ENCODE measurements around the gene RAB34.
"Not testable (repeated sequence)": the region's sequence is repeated elsewhere in the genome, so short reads cannot be mapped to it uniquely, and the experiment has no call there.

Gene RAB34

GRCh38 chr17:28745786-28746411 is 28.2 kb upstream of the RAB34 start:
- DNase-seq = no peak

DNA sequence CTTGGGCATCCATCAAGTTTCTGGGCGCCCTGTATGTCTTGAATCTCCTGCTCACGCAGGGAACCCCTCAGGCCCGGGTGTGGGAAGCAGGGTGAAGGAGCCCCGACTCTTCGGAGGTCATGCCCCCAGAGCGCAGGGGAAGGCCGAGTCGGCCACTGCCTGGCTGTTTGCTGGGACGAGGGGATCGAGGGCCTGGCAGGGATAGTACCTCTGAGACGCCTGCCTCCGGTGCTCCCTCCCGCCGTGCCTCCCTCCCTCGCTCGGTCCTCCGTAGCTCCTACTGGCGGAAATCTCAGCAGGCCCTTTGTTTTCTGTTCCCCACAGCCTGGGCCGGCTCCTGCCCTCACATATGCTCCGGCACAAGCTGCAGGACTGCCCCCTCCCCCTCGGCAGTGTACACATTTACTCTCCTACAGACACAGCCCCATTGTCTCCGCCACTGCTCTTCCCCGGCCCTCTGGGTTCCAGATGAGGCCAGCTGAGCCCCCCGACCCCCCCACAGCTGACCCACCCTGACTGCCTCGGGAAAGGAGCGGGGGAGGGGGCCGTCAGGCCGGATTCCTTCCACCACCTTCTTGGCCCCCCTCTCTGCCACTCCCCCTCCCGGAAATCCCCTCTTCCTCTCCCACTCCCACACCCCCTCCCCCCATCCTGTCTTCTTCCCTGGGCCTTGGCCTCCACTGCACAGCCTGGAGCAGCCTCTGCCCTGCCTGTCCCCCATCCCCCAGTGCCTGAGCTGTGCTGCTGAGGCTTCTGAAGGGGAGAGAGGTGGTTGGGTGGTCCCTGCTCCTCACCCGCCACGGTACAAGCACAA is 27.5 kb upstream of the RAB34 start:
- DNase-seq = peak; percentile 50

DNA sequence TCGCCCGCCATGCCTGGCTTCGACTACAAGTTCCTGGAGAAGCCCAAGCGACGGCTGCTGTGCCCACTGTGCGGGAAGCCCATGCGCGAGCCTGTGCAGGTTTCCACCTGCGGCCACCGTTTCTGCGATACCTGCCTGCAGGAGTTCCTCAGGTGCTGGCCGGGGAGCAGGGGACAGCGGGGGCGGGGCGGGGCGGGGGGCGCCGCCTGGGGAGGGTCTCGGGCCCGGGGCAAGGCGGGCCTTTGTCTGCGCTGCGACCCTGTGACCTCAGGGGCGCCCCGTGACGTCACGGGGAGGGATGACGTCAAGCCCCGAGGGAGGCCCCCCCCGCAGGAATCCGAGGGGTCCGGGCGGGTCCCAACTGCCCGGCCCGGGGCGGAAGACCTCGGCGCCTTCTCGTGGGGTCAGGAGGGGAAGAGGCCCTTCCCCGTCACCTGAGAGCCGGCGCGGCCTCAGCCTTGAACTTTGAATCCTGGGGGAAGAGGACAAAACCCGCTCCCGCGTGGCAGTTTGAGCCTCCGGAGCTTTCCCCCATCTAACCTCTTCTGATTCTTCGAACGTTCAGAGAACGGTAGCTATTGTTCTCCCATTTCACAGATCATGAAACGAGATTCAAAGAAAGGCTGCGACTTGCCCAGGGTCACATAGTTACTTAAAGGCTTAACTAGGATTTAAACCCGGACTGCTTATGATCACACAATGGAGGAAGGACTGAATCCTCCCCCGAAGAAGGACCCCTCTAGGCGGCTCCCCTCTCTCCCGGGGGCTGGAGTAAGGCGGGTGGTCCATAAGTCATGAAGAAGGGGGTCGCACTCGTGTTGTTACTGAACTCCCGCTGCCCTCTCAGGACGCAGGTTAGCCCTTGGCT is 26.7 kb upstream of the RAB34 start:
- DNase-seq = peak; percentile 78

DNA sequence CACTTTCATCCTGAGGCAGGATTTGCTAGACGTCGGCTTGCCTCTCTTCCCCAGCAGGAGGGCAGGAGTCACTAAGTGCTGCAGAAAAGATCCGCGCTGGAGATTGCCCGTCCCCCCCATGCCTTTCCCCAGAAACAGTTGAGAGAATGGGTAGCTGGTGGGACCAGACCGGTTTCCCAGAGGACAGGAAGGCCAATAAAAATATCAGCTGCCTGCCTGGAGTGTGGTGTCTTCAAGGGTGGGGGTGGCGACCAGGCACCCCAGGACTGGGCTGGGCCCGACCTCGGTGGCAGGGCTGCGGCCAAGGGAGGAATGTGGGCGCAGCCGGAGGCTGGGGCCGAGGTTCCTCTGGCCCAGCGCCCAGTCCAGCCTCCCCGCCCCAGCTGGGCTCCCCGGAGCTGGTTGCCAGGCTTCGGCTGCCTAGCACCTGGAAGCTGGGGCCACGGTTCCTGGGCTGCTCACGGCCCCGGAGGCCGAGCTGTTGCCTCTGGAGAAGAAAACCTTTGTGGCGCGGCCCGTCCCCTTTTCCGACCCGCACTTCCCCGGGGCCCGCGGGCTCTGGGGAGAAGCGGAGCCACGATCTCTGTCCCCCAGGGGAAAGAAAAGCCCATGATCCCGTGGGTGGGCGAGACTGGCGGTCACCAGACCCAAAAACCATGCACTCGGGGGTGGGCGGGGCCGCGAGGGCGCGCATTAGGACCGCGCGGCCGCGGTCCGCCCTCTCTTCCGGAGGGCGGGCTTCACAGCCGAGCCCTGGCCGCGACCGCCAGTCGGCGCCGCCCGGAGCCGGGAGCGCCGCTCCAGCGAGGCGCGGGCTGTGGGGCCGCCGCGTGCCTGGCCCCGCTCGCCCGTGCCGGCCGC is 25.8 kb upstream of the RAB34 start, which contains the start of gene TRAF4:
TRAF4 (plus strand) TSS at position 769 of the 861 bp plus-strand sequence. CDS start 102 bp downstream, outside the sequence.
- peak; percentile 84 for DNase-seq

- DNase-seq = no peak
These were observed 24.0 kb upstream of the RAB34 start for GRCh38 chr17:28741358-28742349.

- no peak for DNase-seq
These were observed 23.0 kb upstream of the RAB34 start for GRCh38 chr17:28740406-28741357.

DNA sequence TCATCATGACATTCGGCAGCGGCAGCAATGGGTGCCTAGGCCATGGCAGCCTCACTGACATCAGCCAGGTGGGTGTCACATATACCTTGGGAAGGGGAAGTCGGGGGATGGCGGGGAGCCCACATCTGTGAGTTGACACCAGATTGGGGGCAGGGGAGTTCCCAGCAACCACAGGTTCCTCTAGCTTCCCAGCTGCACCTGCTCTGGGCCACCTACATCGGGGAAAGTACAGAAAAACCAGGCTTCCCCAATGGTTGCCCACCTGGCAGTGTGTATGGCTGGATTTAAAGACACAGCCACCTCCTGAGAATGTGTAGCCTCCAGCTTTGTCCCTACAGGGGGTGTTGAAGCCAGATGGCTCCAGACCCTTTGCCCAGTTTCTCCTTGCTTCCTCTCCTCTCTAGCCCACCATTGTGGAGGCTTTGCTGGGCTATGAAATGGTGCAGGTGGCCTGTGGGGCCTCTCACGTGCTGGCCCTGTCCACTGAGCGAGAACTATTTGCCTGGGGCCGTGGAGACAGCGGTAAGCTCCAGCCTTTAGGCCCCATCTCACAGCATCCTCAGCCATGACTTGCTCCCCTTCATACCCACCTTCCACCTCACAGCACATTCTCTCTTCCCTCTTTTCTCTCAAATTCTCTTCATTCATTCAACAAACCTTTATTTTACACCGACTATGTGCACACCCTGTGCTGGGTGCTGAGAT is 21.2 kb upstream of the RAB34 start:
- DNase-seq = no peak

- no peak for DNase-seq
These were observed 20.4 kb upstream of the RAB34 start for GRCh38 chr17:28737770-28738679.

DNA sequence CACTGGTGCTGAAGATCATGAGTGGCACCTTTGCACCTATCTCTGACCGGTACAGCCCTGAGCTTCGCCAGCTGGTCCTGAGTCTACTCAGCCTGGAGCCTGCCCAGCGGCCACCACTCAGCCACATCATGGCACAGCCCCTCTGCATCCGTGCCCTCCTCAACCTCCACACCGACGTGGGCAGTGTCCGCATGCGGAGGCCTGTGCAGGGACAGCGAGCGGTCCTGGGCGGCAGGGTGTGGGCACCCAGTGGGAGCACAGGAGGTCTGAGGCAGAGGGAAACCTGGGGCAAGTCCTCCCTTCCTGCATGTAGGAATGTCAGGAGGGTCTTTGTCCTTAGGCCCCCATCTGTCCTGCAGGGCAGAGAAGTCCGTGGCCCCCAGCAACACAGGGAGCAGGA is 19.6 kb upstream of the RAB34 start:
- DNase-seq = no peak

GRCh38 chr17:28735913-28736769 is 18.5 kb upstream of the RAB34 start:
- DNase-seq = not testable (repeated sequence)

DNA sequence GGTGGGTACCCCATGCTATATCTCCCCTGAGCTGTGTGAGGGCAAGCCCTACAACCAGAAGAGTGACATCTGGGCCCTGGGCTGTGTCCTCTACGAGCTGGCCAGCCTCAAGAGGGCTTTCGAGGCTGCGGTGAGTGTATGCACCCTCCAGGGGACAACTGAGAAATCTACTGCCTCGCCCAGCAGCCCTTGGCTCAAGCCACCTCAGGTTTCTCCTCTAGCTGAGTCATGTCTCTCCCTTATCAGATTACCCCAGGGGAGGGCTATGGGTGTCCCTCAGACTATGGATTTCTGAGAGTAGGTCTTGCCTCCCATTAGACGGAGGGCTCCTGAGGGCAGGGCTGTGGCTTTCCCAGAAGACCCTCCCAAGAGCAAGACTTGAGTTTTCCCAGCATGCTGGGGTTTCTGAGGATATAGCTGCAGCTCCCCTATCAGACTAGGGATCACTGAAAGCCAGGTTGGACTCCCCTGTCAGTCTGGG is 17.6 kb upstream of the RAB34 start:
- no peak for DNase-seq

GRCh38 chr17:28734712-28735241 is 17.1 kb upstream of the RAB34 start:
- no peak for DNase-seq

DNA sequence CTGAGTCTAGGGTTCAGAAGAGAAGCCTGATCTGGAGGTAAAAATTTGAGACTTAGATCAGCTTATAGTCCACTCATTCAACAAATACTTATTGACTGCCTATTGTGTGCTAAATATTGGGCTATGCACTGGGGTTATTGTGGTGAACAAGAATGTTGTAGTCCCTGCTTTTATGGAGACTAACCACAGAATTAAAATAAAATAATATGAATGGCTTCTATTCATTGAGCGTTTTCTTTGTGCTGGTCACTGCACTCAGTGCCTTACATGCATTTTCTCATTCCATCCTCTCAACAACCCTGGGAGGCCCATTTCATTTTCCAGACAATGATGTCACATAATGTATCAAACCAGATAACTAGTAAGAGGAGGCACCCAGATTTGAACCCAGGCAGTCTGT is 15.7 kb upstream of the RAB34 start:
- DNase-seq = no peak

DNA sequence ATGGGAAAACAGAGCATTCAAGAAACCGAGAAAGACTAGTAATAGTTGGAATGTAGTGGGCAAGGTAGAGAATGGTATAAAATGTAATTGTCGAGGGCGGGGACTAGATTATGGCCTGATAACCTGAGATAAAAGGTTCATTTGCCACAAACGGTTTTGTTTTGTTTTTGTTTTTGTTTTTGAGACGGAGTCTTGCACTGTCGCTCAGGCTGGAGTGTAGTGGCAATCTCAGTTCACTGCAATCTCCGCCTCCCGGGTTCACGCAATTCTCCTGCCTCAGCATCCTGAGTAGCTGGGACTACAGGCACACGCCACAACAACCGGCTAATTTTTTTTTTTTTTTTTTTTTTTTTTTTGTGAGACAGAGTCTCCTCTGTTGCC is 12.3 kb upstream of the RAB34 start:
- DNase-seq = no peak

GRCh38 chr17:28728364-28729200 is 10.9 kb upstream of the RAB34 start, which contains the start of gene NEK8:
NEK8 (plus strand) TSS chr17:28728788; CDS start chr17:28728814, 26 bp downstream.
- DNase-seq = peak; percentile 98

Data from activated CD4-positive, alpha-beta T cell treated with anti-CD3 and anti-CD28 coated beads, Interleukin-2, Interleukin-6, amounts not matched to agents 100 ng/mL and 50 ng/mL, durations not matched to agents 16 hours and 8 hours (primary cell).